MM.1S (cell line): ENCODE data around the gene BICC1.

Source experiments
- DNase-seq: peaks from one replicate; pipeline ENCODE4 v3.0.0-alpha.2; 2015
- H2AFZ ChIP-seq: fragments of 300-600 bp; sonication (generic); 2 replicates; pipeline ENCODE4 v1.6.0; 2016; ENCODE audit warnings: antibody characterized with exemption, low read length
- H3F3A ChIP-seq: fragments of 300-600 bp; sonication (generic); 2 replicates; pipeline ENCODE4 v1.6.1; 2016; ENCODE audit warnings: mild to moderate bottlenecking, antibody characterized with exemption, low read length, moderate library complexity, mixed read lengths; ENCODE audit not compliant: insufficient read depth
- H3K27ac ChIP-seq: fragments of 300-600 bp; sonication (generic); 2 replicates; pipeline ENCODE4 v1.5.1; 2016; ENCODE audit warnings: mild to moderate bottlenecking, low read length
- H3K27me3 ChIP-seq: fragments of 300-600 bp; sonication (generic); replicated peaks from 2 replicates; pipeline ENCODE4 v1.6.0; 2016; ENCODE audit warnings: low read length; ENCODE audit not compliant: insufficient read depth
- H3K36me3 ChIP-seq: fragments of 300-600 bp; sonication (generic); replicated peaks from 2 replicates; pipeline ENCODE4 v1.6.1; 2016; ENCODE audit warnings: mild to moderate bottlenecking, low read length, mixed read lengths; ENCODE audit not compliant: insufficient read depth
- H3K4me1 ChIP-seq: fragments of 300-600 bp; sonication (generic); 2 replicates; pipeline ENCODE4 v1.6.1; 2016; ENCODE audit warnings: low read length, mixed read lengths
- H3K4me2 ChIP-seq: fragments of 300-600 bp; sonication (generic); 2 replicates; pipeline ENCODE4 v1.6.0; 2016; ENCODE audit warnings: low read depth, low read length
- H3K4me3 ChIP-seq: fragments of 300-600 bp; sonication (generic); 2 replicates; pipeline ENCODE4 v1.5.1; 2016; ENCODE audit warnings: low read length, mixed read lengths
- H3K79me2 ChIP-seq: fragments of 300-600 bp; sonication (generic); 2 replicates; pipeline ENCODE4 v1.6.1; 2016; ENCODE audit warnings: mixed run types, low read length, mixed read lengths
- H3K9ac ChIP-seq: fragments of 300-600 bp; sonication (generic); 2 replicates; pipeline ENCODE4 v1.6.1; 2016; ENCODE audit warnings: low read length, mixed read lengths
- H3K9me2 ChIP-seq: fragments of 300-600 bp; sonication (generic); replicated peaks from 2 replicates; pipeline ENCODE4 v1.6.1; 2016; ENCODE audit warnings: mild to moderate bottlenecking, low read length, mixed read lengths; ENCODE audit not compliant: insufficient read depth
- H3K9me3 ChIP-seq: fragments of 300-600 bp; sonication (generic); replicated peaks from 2 replicates; pipeline ENCODE4 v1.6.1; 2016; ENCODE audit warnings: mild to moderate bottlenecking, low read length, mixed read lengths; ENCODE audit not compliant: insufficient read depth
- H4K20me1 ChIP-seq: fragments of 300-600 bp; sonication (generic); 2 replicates; pipeline ENCODE4 v1.6.1; 2016; ENCODE audit warnings: mild to moderate bottlenecking, low read length, moderate library complexity, mixed read lengths; ENCODE audit not compliant: insufficient read depth
- EZH2 ChIP-seq: fragments of 300-600 bp; sonication (generic); optimal IDR thresholded peaks from 2 replicates; pipeline ENCODE3; 2017; ENCODE audit warnings: low read depth, mild to moderate bottlenecking, antibody characterized with exemption, low read length, mixed read lengths
- EZH2phosphoT487 ChIP-seq: fragments of 300-600 bp; sonication (generic); IDR thresholded peaks from 2 replicates; pipeline ENCODE4 v1.6.1; 2018; ENCODE audit warnings: antibody characterized with exemption, low read length
- TF ChIP-seq, protein P1 (sequence below): fragments of 300-600 bp; sonication (generic); IDR thresholded peaks from 2 replicates; pipeline ENCODE4 v1.5.1; 2016; ENCODE audit warnings: antibody characterized with exemption, low read length, mixed read lengths

The BICC1 gene

DNA sequence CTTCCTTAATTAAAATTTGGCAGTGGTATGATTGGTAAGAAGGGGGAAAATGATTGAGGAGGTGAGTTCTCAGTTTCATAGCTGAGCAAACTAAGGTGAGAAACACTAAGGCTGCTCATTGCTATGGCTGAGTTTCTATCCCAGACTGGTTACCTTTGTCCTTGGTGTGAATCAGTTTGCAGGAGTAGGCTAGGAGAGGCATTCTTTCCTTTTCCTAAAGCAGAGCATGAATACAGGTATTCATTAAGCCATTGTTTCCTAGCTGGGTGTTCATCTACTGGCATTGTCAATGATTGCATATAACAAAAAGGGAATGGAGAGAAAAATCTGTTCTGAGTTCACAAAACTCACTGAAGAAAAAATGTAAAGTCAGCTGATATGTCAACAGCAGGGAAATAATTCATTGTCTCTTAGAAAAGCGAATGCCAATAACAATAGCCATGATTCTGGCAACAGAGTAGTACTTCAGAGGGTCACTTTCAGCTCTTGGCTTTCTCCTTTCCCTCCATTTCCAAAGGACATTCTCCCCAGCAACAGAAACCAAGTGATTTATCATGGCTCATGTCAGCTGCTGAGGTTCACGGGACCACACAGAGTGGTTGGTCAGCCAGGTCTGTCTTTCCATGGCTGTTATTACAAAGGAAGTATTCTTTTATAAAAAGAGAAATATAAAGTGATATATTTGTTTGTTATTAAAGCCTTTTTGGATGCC lies 234.0 kb downstream of the BICC1 start:
- Histone ChIP-seq H3K9me2 (no peaks in the 10 kb centered on the region), H3K36me3 (no peaks in the 10 kb centered on the region), H4K20me1 (no peaks in the 10 kb centered on the region), H3K27me3 (no peaks in the 10 kb centered on the region), H3K27ac (no peak overlapping the region), H3K79me2 (no peaks in the 10 kb centered on the region), H3K4me2 (no peak overlapping the region), H3K4me3 (no peak overlapping the region), H2AFZ (no peak overlapping the region), H3K9ac (no peak overlapping the region), H3F3A (no peaks in the 10 kb centered on the region), H3K4me1 (no peaks in the 10 kb centered on the region), H3K9me3 (no peaks in the 10 kb centered on the region)
- TF ChIP-seq, protein P1, sequence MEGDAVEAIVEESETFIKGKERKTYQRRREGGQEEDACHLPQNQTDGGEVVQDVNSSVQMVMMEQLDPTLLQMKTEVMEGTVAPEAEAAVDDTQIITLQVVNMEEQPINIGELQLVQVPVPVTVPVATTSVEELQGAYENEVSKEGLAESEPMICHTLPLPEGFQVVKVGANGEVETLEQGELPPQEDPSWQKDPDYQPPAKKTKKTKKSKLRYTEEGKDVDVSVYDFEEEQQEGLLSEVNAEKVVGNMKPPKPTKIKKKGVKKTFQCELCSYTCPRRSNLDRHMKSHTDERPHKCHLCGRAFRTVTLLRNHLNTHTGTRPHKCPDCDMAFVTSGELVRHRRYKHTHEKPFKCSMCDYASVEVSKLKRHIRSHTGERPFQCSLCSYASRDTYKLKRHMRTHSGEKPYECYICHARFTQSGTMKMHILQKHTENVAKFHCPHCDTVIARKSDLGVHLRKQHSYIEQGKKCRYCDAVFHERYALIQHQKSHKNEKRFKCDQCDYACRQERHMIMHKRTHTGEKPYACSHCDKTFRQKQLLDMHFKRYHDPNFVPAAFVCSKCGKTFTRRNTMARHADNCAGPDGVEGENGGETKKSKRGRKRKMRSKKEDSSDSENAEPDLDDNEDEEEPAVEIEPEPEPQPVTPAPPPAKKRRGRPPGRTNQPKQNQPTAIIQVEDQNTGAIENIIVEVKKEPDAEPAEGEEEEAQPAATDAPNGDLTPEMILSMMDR = no peak
- TF ChIP-seq EZH2 = no peak
- no peak for TF ChIP-seq EZH2phosphoT487
- DNase-seq = no peak

DNA sequence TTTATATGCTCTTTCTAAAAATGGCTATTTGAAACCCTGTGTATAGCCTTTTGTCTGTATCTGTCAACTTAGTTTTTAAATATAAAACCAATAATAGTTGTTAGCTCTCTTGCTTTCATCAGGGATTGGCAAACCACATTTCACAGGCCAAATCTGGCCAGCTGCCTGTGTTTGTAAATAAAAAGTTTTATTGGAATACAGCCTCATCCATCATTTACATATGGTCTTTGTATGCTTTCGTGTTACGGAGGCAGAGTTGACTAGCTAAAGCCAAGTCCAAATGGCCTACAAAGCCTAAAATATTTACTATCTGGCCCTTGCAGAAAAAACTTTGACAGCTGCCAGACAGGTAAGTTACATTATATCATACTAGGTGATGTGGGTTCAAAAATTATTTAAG lies 235.0 kb downstream of the BICC1 start:
- Histone ChIP-seq H2AFZ (no peak overlapping the region), H3K27me3 (no peaks in the 10 kb centered on the region), H3K79me2 (no peaks in the 10 kb centered on the region), H3K4me3 (no peak overlapping the region), H3K9me3 (no peaks in the 10 kb centered on the region), H3K27ac (no peak overlapping the region), H3F3A (no peaks in the 10 kb centered on the region), H3K9me2 (no peaks in the 10 kb centered on the region), H3K36me3 (no peaks in the 10 kb centered on the region), H3K4me1 (no peaks in the 10 kb centered on the region), H3K9ac (no peak overlapping the region), H3K4me2 (no peak overlapping the region), H4K20me1 (no peaks in the 10 kb centered on the region)
- TF ChIP-seq, protein P1 = no peak
- TF ChIP-seq EZH2phosphoT487 = no peak
- TF ChIP-seq EZH2 = no peak
- DNase-seq = no peak

DNA sequence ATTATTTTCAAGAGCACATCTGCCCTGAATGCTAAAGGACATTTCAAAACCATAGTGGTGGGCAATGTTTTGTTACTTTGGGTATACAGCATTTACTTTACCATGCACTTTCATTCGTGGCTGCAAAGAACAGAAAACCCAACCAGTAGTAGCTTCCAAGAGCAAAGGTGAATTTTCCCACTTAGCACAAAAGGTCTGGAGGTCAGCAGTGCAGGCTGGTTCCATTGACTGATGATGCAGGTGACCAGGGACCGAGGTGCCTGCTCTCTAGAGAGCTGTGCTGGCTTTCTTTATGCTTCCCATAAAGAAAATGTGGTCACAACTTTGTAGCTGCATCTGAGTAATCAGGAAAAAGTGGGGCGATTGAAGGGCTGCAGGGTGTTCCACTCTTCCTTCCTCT lies 240.0 kb downstream of the BICC1 start:
- Histone ChIP-seq H2AFZ (no peak overlapping the region), H3K4me1 (peaks cover 24% of the 10 kb centered on the region), H3K27me3 (no peaks in the 10 kb centered on the region), H3K9ac (no peak overlapping the region), H3K9me3 (no peaks in the 10 kb centered on the region), H3F3A (peaks cover 13% of the 10 kb centered on the region), H3K4me2 (no peak overlapping the region), H3K79me2 (no peaks in the 10 kb centered on the region), H3K4me3 (no peak overlapping the region), H3K36me3 (no peaks in the 10 kb centered on the region), H4K20me1 (no peaks in the 10 kb centered on the region), H3K9me2 (no peaks in the 10 kb centered on the region), H3K27ac (no peak overlapping the region)
- TF ChIP-seq, protein P1 = no peak
- TF ChIP-seq EZH2 (no peak), EZH2phosphoT487 (no peak)
- DNase-seq = no peak
